OCI-LY3 (cell line): ENCODE results near the gene RLF.

ENCODE experiments used
- H2AFZ ChIP-seq: fragments of 200-600, 300-600 bp; shearing (Covaris generic); 2 replicates; pipeline ENCODE4 v1.6.0; 2014; ENCODE audit warnings: antibody characterized with exemption, low read depth, low read length
- H3K27ac ChIP-seq: fragments of 200-600, 300-600 bp; sonication (generic); 2 replicates; pipeline ENCODE4 v1.5.1; 2014; ENCODE audit warnings: mild to moderate bottlenecking, low read length, moderate library complexity, mixed read lengths
- H3K27me3 ChIP-seq: fragments of 200-600, 300-600 bp; sonication (generic); 2 replicates; pipeline ENCODE4 v1.6.1; 2014; ENCODE audit warnings: low read depth, low read length, mixed read lengths
- H3K36me3 ChIP-seq: fragments of 200-600, 300-600 bp; sonication (generic); replicated peaks from 2 replicates; pipeline ENCODE3; 2014; ENCODE audit warnings: low read depth, low read length, mixed read lengths
- H3K4me1 ChIP-seq: fragments of 300-600, 200-600 bp; sonication (generic); 2 replicates; pipeline ENCODE4 v1.6.1; 2014; ENCODE audit warnings: low read length, mixed read lengths
- H3K4me2 ChIP-seq: fragments of 200-600, 300-600 bp; sonication (generic); 2 replicates; pipeline ENCODE4 v1.6.1; 2014; ENCODE audit warnings: low read length, mixed read lengths
- H3K4me3 ChIP-seq: fragments of 300-600, 200-600 bp; sonication (generic); 2 replicates; pipeline ENCODE4 v1.5.1; 2014; ENCODE audit warnings: antibody characterized with exemption, mild to moderate bottlenecking, low read length, moderate library complexity
- H3K79me2 ChIP-seq: fragments of 300-600, 200-600 bp; shearing (Covaris generic); 2 replicates; pipeline ENCODE4 v1.6.1; 2014; ENCODE audit warnings: mild to moderate bottlenecking, low read length, mixed read lengths
- H3K9ac ChIP-seq: fragments of 300-600, 200-600 bp; shearing (Covaris generic); 2 replicates; pipeline ENCODE4 v1.6.0; 2014; ENCODE audit warnings: mild to moderate bottlenecking, low read length, moderate library complexity
- H3K9me3 ChIP-seq: fragments of 200-600, 300-600 bp; shearing (Covaris generic); 2 replicates; pipeline ENCODE4 v1.6.1; 2014; ENCODE audit warnings: low read length, mixed read lengths; ENCODE audit not compliant: insufficient read depth
- H4K20me1 ChIP-seq: fragments of 200-600, 300-600 bp; sonication (generic); 2 replicates; pipeline ENCODE4 v1.6.1; 2016; ENCODE audit warnings: low read length, mixed read lengths; ENCODE audit not compliant: insufficient read depth
- CTCF ChIP-seq: fragments of 200-600, 300-600 bp; sonication (generic); IDR thresholded peaks from 2 replicates; pipeline ENCODE4 v1.5.1; 2014; ENCODE audit warnings: antibody characterized with exemption, low read length, low read depth
- EZH2phosphoT487 ChIP-seq: fragments of 200-600 bp; shearing (Covaris generic); IDR thresholded peaks from 2 replicates; pipeline ENCODE4 v1.6.1; 2018; ENCODE audit warnings: antibody characterized with exemption, mixed run types, low read depth

Gene RLF

GRCh38 chr1:40140211-40140973 lies 20.8 kb upstream of the RLF start:
- no peaks in the 10 kb centered on the region for H3K36me3 ChIP-seq
- H3K27me3 ChIP-seq: peaks cover 28% of the 10 kb centered on the region
- H3K4me2 ChIP-seq: no peak overlapping the region
- TF ChIP-seq CTCF (no peak), EZH2phosphoT487 (no peak)
- peaks cover 2% of the 10 kb centered on the region; the same call in 1 of the 2 replicates for H3K4me1 ChIP-seq
- no peak overlapping the region for H3K4me3 ChIP-seq
- no peak overlapping the region for H2AFZ ChIP-seq
- no peaks in the 10 kb centered on the region for H4K20me1 ChIP-seq
- no peaks in the 10 kb centered on the region for H3K79me2 ChIP-seq
- H3K9me3 ChIP-seq: no peaks in the 10 kb centered on the region
- no peak overlapping the region for H3K27ac ChIP-seq
- no peak overlapping the region for H3K9ac ChIP-seq

GRCh38 chr1:40141878-40142535 lies 19.2 kb upstream of the RLF start:
- Histone ChIP-seq H3K79me2 (no peaks in the 10 kb centered on the region), H3K9ac (no peak overlapping the region), H4K20me1 (no peaks in the 10 kb centered on the region), H3K27me3 (peaks cover 34% of the 10 kb centered on the region), H3K4me3 (no peak overlapping the region), H3K9me3 (no peaks in the 10 kb centered on the region), H3K27ac (no peak overlapping the region), H3K4me1 (peaks cover 2% of the 10 kb centered on the region; the same call in 1 of the 2 replicates), H3K4me2 (no peak overlapping the region), H2AFZ (no peak overlapping the region), H3K36me3 (no peaks in the 10 kb centered on the region)
- no peak for TF ChIP-seq EZH2phosphoT487
- TF ChIP-seq CTCF: no peak

DNA sequence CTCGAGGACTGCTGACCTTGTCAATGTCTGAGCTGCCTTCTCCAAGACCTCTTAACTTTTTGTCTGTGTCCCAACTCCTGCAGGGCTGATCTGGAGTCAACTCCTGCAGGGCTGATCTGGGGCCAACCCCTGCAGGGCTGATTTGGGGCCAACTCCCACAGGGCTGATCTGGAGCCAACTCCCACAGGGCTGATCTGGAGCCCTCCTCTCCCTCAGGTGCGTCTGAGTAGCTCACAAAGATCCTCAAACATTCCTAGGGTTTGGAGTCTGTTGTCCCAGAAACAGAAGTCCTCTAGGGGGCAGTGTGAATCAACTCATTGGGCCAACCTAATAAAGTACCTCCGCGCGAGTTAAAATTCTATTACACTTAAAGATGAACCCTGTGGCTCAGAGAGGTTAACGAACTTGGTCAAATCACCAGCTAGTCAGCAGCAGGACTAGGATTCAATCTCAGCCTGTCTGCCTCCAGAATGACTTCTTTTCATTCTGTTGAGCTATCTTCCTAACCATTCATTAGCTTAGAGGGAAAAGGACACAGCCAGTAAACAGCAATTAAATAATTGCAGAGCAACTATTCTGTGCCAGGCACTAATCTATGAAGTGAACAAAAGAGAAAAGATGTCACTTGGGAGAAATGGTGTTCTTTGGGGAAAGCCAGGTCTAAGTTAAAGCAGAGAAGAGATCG lies 17.2 kb upstream of the RLF start:
- H3K9ac ChIP-seq: no peak overlapping the region

More for the DNA sequence above, 17.2 kb upstream of the RLF start:
- TF ChIP-seq CTCF: peak; percentile 81
- TF ChIP-seq EZH2phosphoT487: no peak
- Histone ChIP-seq H3K27ac (no peak overlapping the region), H3K9me3 (no peaks in the 10 kb centered on the region), H3K79me2 (no peaks in the 10 kb centered on the region), H3K4me2 (peak overlapping the region; percentile 61), H4K20me1 (no peaks in the 10 kb centered on the region), H3K4me1 (peaks cover 2% of the 10 kb centered on the region; the same call in 1 of the 2 replicates), H2AFZ (no peak overlapping the region), H3K27me3 (peaks cover 46% of the 10 kb centered on the region), H3K36me3 (no peaks in the 10 kb centered on the region), H3K4me3 (no peak overlapping the region)
